Liver (tissue), 9 donors: ENCODE data around the gene RNU6-1. TPM values are rescaled to one million over a fixed set of nuclear protein-coding genes. Genes with fewer than 3 reads are reported as not detected.

ENCODE experiments used
- DNase-seq: peaks from one replicate; pipeline ENCODE4 v3.0.0-alpha.2; 2017; ENCODE audit warnings: low spot score
- H3K27ac ChIP-seq, 2 donors: one replicate each; pipeline ENCODE4 v1.7.0; 2013; ENCODE audit warnings: inconsistent platforms in 2 of 2, low read length in 2 of 2, control low read depth in 1 of 2, low read depth in 1 of 2, mild to moderate bottlenecking in 1 of 2
- H3K27me3 ChIP-seq, 4 donors: one replicate each; pipeline versions ENCODE4 v1.6.1 to v1.7.0; 2013; ENCODE audit warnings: low read length in 3 of 4, inconsistent platforms in 1 of 4, mild to moderate bottlenecking in 1 of 4, moderate library complexity in 1 of 4; ENCODE audit not compliant: control insufficient read depth in 4 of 4, insufficient read depth in 4 of 4
- H3K36me3 ChIP-seq, 4 donors: one replicate each; pipeline versions ENCODE4 v1.6.1 to v1.7.0; 2013; ENCODE audit warnings: low read length in 3 of 4, mild to moderate bottlenecking in 3 of 4, low read depth in 1 of 4, moderate library complexity in 1 of 4; ENCODE audit not compliant: control insufficient read depth in 4 of 4, insufficient read depth in 3 of 4
- H3K4me1 ChIP-seq, 4 donors: one replicate each; pipeline versions ENCODE4 v1.6.1 to v1.7.0; 2013; ENCODE audit warnings: low read length in 3 of 4, mild to moderate bottlenecking in 3 of 4, moderate library complexity in 1 of 4; ENCODE audit not compliant: control insufficient read depth in 4 of 4, insufficient read depth in 4 of 4
- H3K4me3 ChIP-seq, 3 donors: one replicate each; pipeline versions ENCODE4 v1.6.1 to v1.7.0; 2013; ENCODE audit warnings: low read length in 3 of 3, control low read depth in 1 of 3, low read depth in 1 of 3, mild to moderate bottlenecking in 1 of 3
- H3K9ac ChIP-seq, 2 donors: one replicate each; pipeline ENCODE4 v1.7.0; 2013; ENCODE audit warnings: low read length in 2 of 2, mild to moderate bottlenecking in 2 of 2, moderate library complexity in 2 of 2, control low read depth in 1 of 2, low read depth in 1 of 2
- H3K9me3 ChIP-seq, 4 donors: one replicate each; pipeline versions ENCODE4 v1.6.1 to v1.7.0; 2013; ENCODE audit warnings: low read length in 3 of 4; ENCODE audit not compliant: control insufficient read depth in 4 of 4
- FOXA1 ChIP-seq: IDR thresholded peaks from 2 replicates; pipeline ENCODE4 v1.6.1; 2016; ENCODE audit warnings: antibody characterized with exemption
- FOXA2 ChIP-seq: IDR thresholded peaks from 2 replicates; pipeline ENCODE4 v1.6.1; 2016; ENCODE audit warnings: antibody characterized with exemption
- GABPA ChIP-seq, 2 donors: IDR thresholded peaks in 1 of 2; conservative IDR thresholded peaks in 1 of 2; 2 replicates each; pipeline ENCODE4 v1.6.1; 2016; ENCODE audit warnings: antibody characterized with exemption in 2 of 2, mild to moderate bottlenecking in 1 of 2, moderate library complexity in 1 of 2
- HNF4A ChIP-seq, 2 donors: conservative IDR thresholded peaks; 2 replicates each; pipeline ENCODE4 v1.6.1; 2016; ENCODE audit warnings: antibody characterized with exemption in 2 of 2, mild to moderate bottlenecking in 2 of 2
- HNF4G ChIP-seq: IDR thresholded peaks from 2 replicates; pipeline ENCODE4 v1.6.1; 2016; ENCODE audit warnings: antibody characterized with exemption
- JUND ChIP-seq, 2 donors: IDR thresholded peaks; 2 replicates each; pipeline ENCODE4 v1.6.1; 2016; ENCODE audit warnings: antibody characterized with exemption in 2 of 2
- RAD21 ChIP-seq, 2 donors: IDR thresholded peaks; 2 replicates each; pipeline ENCODE4 v1.6.1; 2016; ENCODE audit warnings: antibody characterized with exemption in 2 of 2, mild to moderate bottlenecking in 2 of 2
- RXRA ChIP-seq, 2 donors: IDR thresholded peaks; 2 replicates each; pipeline ENCODE4 v1.6.1; 2017 to 2018; ENCODE audit warnings: antibody characterized with exemption in 2 of 2, mild to moderate bottlenecking in 1 of 2
- SP1 ChIP-seq: IDR thresholded peaks from 2 replicates; pipeline ENCODE4 v1.6.1; 2018; ENCODE audit warnings: antibody characterized with exemption, mild to moderate bottlenecking
- TAF1 ChIP-seq: conservative IDR thresholded peaks from 2 replicates; pipeline ENCODE4 v1.6.1; 2016; ENCODE audit warnings: antibody characterized with exemption, mild to moderate bottlenecking
- YY1 ChIP-seq: IDR thresholded peaks from 2 replicates; pipeline ENCODE4 v1.6.1; 2016; ENCODE audit warnings: antibody characterized with exemption, mild to moderate bottlenecking
- WGBS: extraction: QIAGEN DNeasy Blood & Tissue Kit; methylation state at CpG from one replicate; pipeline ENCODE4 v1.1.7; 2013; 5-methylcytosine and 5-hydroxymethylcytosine counted together
- polyA plus RNA-seq, 2 donors: library from polyadenylated mRNA; stranded (reverse) in 1 of 2; unstranded in 1 of 2; fragments of 200-250 nt in 1 of 2; fragments of >200 nt in 1 of 2; fragmentation: Nextera tagmentation in 1 of 2; extraction: Ambion mirVana in 1 of 2; gene quantifications; one replicate each; pipeline versions ENCODE4 v1.2.1 to v1.2.3, GENCODE V29; 2013 to 2015
- total RNA-seq, 2 donors: library from RNA; depleted of rRNA; stranded (reverse); fragments of >200 nt; gene quantifications; one replicate each; pipeline ENCODE4 v1.2.3, GENCODE V29; 2014
- TF ChIP-seq, protein P1 (sequence below): IDR thresholded peaks from 2 replicates; pipeline ENCODE4 v1.6.1; 2016; ENCODE audit warnings: antibody characterized with exemption
- TF ChIP-seq, protein P2 (sequence below): fragments of 150-350 bp; IDR thresholded peaks from 2 replicates; pipeline ENCODE4 v1.5.1; 2017; ENCODE audit warnings: improper control_type of control experiment, low read depth, low read length; ENCODE audit not compliant: missing input control
- TF ChIP-seq, protein P3 (sequence below): IDR thresholded peaks from 2 replicates; pipeline ENCODE4 v1.6.1; 2016; ENCODE audit warnings: antibody characterized with exemption
- donor health status: healthy.
- donor health status: healthy.
- donor health status: healthy.
- donor health status: healthy.
- donor health status: healthy.

RNU6-1 gene
- total and polyA plus RNA-seq, 4 donors: not detected

DNA sequence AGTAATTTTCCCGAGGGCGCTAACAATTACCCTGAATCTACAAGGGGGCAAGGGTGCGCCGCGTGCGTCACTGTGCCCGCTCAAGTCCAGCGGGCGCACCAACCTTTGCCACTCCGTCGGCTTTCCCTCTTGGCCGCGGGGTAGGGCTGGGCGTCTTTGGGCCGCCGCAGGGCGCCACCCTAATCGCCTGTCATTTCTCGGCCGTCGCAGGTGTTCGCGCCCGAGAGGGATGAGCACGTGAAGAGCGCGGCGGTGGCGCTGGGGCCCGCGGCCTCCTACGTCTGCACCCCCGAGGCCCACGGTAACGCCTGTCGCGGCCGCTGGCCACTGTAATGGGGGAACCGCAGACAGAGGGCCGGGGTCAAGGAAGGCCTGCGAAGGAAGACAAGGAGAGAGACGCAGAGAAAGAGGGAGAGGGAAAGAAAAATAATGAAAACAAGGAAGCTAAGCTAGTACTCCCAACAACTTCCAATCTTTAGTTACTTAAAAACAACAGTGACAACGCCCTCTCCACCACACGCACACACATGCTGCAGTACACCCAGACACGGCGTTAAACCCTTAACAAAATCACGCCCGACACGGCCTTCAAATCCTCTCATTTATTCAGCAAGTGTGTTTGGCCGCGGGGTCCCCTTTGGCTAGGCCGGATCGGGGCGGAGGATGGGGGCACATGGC, 10.7 kb downstream of the RNU6-1 start (continued):
- TF ChIP-seq HNF4G: no peak

DNA sequence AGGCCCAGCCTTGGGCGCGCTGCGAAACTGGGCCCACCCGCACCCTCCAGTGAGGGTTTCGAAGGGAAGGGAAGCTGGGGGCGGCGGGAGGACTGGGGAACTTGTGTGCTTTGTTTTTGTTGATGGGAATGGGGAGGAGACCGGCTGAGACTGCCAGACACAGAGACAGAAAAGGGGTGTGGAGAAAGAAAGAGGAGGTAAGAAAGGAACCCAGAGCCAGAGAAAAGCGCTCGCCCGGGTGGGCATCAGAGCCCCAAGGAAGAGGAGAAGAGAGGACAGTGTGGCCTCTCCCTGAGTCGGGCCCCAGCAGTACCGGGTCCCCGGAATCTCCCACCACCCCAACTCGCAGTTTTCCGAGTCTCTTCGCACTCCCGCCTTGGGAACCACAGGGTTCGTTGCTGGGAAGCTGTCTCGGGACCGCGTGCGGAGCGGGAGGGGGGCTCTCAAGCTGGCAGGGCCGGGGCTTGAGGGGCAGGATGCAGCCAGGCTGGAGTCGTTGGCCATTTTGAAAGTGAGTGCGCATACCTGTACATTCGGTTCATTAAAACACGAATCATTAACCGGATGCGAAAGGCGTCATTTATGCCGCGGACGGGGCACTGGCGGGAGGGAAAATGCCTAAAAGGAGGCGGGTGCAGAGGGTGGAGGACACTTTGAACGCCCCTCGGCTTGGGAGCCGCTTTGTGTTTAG, 11.4 kb downstream of the RNU6-1 start:
- peaks cover 17 to 62% (median 33%) of the 10 kb centered on the region in 4 donors for H3K4me1 ChIP-seq
- H3K4me3 ChIP-seq: peak overlapping the region in 1 of 3 donors; percentile 26
- peaks cover 9 to 31% (median 20%) of the 10 kb centered on the region in 4 donors for H3K27me3 ChIP-seq
- H3K9ac ChIP-seq: no peak overlapping the region
- H3K36me3 ChIP-seq: no peaks in the 10 kb centered on the region
- peaks cover 0 to 3% (median 0%) of the 10 kb centered on the region in 4 donors for H3K9me3 ChIP-seq
- DNase-seq: no peak
- H3K27ac ChIP-seq: no peak overlapping the region
- WGBS: 5% methylated on average over 40 of the region's 40 CpGs
- TF ChIP-seq FOXA2 (no peak), SP1 (no peak), HNF4G (no peak), YY1 (no peak), HNF4A (conservative IDR thresholded peaks at IDR 0.05) (no peak), TAF1 (no peak), FOXA1 (no peak), JUND (IDR thresholded peaks at IDR 0.05) (no peak), GABPA (IDR thresholded peaks at IDR 0.05 in 1 of 2, conservative IDR thresholded peaks at IDR 0.05 in 1 of 2) (no peak), RXRA (IDR thresholded peaks at IDR 0.05) (no peak), RAD21 (IDR thresholded peaks at IDR 0.05) (no peak)
- TF ChIP-seq, protein P1, sequence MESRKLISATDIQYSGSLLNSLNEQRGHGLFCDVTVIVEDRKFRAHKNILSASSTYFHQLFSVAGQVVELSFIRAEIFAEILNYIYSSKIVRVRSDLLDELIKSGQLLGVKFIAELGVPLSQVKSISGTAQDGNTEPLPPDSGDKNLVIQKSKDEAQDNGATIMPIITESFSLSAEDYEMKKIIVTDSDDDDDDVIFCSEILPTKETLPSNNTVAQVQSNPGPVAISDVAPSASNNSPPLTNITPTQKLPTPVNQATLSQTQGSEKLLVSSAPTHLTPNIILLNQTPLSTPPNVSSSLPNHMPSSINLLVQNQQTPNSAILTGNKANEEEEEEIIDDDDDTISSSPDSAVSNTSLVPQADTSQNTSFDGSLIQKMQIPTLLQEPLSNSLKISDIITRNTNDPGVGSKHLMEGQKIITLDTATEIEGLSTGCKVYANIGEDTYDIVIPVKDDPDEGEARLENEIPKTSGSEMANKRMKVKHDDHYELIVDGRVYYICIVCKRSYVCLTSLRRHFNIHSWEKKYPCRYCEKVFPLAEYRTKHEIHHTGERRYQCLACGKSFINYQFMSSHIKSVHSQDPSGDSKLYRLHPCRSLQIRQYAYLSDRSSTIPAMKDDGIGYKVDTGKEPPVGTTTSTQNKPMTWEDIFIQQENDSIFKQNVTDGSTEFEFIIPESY: no peak
- TF ChIP-seq, protein P2, sequence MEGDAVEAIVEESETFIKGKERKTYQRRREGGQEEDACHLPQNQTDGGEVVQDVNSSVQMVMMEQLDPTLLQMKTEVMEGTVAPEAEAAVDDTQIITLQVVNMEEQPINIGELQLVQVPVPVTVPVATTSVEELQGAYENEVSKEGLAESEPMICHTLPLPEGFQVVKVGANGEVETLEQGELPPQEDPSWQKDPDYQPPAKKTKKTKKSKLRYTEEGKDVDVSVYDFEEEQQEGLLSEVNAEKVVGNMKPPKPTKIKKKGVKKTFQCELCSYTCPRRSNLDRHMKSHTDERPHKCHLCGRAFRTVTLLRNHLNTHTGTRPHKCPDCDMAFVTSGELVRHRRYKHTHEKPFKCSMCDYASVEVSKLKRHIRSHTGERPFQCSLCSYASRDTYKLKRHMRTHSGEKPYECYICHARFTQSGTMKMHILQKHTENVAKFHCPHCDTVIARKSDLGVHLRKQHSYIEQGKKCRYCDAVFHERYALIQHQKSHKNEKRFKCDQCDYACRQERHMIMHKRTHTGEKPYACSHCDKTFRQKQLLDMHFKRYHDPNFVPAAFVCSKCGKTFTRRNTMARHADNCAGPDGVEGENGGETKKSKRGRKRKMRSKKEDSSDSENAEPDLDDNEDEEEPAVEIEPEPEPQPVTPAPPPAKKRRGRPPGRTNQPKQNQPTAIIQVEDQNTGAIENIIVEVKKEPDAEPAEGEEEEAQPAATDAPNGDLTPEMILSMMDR: no peak
- TF ChIP-seq, protein P3, sequence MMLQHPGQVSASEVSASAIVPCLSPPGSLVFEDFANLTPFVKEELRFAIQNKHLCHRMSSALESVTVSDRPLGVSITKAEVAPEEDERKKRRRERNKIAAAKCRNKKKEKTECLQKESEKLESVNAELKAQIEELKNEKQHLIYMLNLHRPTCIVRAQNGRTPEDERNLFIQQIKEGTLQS: no peak

DNA sequence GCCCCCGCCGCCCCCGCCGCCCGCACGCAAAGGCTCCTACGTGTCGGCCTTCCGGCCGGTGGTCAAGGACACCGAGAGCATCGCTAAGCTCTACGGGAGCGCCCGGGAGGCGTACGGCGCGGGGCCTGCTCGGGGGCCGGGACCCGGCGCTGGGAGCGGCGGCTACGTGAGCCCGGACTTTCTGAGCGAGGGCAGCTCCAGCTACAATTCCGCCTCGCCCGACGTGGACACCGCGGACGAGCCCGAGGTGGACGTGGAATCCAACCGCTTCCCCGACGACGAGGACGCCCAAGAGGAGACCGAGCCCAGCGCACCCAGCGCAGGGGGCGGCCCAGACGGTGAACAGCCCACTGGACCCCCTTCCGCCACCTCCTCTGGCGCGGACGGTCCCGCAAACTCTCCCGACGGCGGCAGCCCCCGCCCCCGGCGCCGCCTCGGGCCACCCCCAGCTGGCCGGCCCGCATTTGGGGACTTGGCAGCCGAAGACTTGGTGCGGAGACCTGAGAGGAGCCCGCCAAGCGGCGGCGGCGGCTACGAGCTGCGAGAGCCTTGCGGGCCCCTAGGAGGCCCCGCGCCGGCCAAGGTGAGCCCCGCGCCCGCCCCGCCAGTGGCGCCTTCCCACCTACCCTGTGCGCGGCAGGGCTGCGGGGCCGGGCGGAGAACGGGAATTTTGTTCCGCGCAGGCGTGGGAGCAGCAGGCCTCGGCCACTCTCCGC, 12.1 kb downstream of the RNU6-1 start:
- Histone ChIP-seq H3K27me3 (peaks cover 11 to 32% (median 22%) of the 10 kb centered on the region in 4 donors), H3K9me3 (peaks cover 0 to 3% (median 0%) of the 10 kb centered on the region in 4 donors), H3K27ac (no peak overlapping the region), H3K9ac (no peak overlapping the region), H3K4me1 (peaks cover 23 to 62% (median 33%) of the 10 kb centered on the region in 4 donors), H3K4me3 (peak overlapping the region in 1 of 3 donors; percentile 26), H3K36me3 (no peaks in the 10 kb centered on the region)
- TF ChIP-seq FOXA1 (no peak), HNF4A (conservative IDR thresholded peaks at IDR 0.05) (no peak), SP1 (no peak)
- DNase-seq: no peak
- 6% methylated on average over 91 of the region's 91 CpGs for WGBS
